SHP77 treated with DMSO at 0.1 percent for 48 hours (cell line): ENCODE data around the gene EXTL1.

Source experiments
- DNase-seq: peaks from one replicate; lab custom pipeline; 2025; lab: John Stamatoyannopoulos, UW

Gene EXTL1

DNA sequence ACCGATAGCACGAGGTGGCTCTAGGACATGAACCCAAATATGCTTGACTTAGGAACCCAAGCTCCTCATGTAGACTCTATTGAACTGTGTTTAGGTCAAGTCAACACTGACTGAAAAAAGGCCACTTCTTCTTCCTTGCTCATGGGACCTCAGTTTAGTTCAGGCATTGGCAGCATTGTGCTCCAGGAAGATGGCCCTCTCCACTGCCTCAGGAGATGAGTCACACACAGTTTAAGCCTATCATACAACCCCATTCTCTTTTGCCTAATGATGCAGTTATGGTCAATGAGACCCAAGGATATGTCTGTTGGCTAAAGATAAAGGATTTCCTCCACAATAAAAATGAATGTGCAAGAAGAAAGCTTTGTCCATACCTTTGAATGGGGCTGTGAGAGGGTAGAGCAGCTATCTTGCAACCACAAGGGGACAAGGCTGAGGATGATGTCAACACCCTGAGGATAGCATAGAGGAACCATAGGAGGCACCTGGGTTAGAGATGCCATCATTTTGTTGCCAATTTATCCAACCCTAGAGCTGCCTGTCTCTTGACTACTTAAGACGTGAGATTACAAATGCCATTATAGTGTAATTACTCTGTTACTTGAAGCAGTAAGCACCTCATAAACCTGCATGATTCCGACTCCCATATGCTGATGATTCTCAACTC lies 48.9 kb downstream of the EXTL1 start:
- no peak for DNase-seq

DNA sequence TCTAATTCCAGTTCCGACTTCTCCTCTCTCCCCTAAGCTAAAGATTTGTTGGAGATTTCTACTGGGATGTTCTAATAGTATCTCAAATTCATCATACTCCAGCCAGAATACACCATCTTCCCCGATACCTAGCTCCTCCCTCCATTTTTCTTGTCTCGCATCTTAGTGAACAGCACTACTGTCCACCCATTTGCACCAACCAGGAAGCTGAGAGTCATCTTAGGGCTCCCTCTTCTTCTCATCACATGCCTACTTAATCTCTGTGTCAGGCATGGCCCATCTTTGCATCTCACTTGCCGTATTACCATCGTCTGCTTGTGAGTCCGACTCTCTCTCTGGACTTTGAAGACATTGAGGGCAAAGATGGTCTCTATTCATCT lies 49.4 kb downstream of the EXTL1 start:
- DNase-seq, result no peak

DNA sequence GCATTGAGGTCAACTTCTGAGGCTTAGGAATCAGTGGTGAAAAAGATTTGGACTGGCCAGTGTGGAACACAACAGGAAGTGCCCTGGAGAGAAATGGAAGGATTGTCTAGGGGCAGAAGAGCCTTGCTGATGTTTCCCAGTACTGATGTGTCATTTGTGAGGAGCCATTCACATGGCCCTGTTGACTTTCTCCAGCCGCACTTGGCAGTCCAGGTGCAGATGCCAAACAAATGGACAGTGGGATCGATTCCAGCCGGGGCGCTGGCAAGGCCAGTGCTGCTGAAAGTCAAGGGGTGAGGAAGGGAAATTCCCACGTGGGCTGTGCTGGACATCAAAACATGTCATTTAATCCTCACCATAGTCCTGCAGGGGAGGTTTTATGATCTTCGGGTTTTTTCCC lies 50.7 kb downstream of the EXTL1 start:
- DNase-seq, result no peak

DNA sequence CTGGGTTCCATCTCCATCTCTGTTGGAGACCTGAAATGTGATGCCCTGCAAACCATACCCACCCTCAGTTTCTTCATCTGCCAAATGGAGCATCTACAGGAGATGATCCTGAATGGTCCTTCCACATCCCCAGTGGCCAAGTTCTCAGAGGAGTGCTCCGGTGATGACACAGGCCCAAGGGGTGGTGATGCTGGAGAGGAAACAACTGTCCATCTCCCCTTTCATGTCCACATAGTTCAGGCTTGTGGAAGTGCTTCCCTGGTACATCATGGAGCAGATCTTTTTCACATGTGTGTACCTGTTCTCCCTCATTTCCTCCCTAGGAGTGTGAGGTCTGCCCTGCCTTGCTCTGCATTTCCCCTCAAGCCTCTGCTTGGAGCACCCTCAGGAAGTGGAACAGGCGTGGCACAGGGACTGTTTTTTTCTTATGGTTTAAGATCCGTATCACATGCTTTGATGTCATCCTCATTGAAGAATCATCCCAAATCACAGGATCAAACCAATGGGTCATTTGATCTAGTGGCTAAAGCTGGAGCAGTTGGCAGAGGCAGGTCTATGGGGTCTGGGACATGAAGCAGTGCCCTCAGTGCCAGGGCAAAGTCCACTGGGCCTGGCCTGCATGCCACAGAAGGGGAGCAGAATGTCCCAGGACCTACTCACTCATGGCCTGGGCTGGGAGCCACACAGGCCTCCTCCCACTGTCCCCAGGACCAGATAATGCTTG lies 54.0 kb downstream of the EXTL1 start:
- no peak for DNase-seq

DNA sequence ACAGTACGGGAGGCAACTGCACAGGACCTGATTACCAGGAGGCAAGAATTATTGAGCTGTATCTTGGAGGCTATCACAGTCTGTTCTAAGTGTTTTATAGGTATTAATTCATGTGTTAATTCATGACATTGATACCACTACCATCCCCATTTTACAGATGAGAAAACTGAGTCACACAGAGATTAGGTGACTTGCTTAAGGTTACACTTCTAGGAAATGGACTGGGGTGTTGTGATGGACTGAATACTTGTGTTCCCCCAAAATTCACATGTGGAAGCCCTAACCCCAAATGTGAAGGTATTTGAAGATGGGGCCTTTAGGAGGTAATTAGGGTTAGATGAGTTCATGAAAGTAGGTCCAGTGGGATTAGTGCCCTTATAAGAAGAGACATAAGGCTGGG lies 55.9 kb downstream of the EXTL1 start:
- no peak for DNase-seq

DNA sequence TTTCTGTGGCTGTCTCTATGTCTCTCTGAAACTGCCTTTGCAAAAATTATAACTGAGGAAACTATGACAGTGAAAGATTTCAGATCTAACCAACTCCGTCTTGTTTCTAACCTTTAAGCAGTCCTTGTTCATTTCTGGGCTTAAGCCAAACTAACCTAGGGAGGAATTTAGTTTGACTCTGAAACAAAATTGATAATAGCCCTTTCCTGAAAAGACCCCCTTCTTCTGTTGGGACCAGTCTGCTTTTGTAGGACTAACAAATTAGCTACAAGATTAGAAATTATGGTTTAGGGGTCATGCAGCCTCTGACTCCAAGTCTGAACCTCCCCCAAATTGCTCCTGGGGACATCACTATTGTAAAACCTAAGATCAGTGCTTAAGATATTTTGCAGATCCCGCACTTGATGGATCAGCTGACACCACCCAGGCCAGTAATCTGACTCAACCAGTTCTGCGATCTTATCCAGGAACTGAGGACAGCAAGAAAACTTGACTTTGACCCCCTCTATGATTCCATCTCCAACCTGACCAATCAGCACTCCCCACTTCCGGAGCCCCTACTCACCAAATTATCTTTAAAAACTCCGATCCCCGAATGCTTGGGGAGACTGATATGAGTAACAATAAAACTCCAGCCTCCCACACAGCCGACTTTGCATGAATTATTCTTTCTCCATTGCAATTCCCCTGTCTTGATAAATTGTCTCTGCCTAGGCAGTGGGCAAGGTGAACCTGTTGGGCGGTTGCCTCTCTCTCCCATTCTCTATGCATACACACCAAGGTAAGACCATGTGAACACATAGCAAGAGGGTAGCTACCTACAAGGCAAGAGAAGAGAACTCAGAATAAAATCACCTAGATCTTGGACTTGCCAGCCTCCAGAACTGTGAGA lies 57.0 kb downstream of the EXTL1 start:
- DNase-seq, result no peak

DNA sequence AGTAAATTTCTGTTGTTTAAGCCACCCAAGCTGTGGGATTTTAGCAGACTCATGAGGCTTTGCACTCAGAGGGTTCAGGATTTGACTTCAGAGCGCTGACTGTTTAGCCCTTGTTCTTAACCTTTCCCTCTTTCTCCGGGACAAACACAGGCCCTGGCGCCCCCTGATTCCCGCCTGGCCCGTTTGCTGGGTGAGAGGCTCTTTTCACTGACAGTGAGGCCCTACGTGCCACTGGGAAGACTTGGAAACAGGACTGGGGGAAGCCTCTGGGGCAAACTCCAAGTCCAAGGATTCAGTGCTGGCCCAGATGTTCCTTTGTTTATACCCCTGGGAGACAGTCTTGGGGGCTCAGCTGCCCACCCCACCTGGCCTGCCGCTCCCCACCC lies 57.6 kb downstream of the EXTL1 start:
- DNase-seq, result no peak

DNA sequence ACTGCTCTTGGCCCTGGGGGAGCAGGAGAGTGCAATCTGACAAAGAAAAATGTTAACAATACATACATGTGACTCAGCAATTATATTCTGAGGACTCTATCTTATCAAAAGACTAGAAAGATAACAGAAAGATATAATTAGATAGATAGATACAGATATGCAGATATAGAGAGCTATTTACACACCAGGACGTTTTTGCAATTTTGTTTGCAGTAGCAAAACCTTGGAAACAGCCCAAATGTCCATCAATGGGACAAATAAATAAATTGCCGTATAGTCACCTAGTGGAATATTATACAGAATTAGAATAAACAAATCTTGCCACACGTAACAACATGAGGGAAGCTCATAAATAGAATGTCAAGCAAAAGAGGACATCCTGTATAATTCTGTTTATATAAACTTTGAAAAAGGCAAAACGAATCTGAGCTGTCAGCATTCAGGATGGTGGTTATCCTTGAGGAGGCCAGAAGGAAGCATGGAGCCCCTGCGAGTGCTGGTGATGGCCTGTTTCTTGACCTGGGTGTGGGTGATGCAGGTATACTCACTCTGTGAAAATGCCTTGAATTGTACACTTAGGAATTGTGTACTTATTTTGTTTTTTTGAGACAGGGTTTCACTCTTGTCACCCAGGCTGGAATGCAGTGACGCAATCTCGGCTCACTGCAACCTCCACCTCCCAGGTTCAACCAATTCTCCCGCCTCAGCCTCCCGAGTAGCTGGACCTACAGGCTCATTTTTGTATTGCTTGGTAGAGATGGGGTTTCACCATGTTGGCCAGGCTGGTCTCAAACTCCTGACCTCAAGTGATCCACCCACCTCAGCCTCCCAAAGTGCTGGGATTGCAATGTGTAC lies 58.6 kb downstream of the EXTL1 start:
- no peak for DNase-seq

DNA sequence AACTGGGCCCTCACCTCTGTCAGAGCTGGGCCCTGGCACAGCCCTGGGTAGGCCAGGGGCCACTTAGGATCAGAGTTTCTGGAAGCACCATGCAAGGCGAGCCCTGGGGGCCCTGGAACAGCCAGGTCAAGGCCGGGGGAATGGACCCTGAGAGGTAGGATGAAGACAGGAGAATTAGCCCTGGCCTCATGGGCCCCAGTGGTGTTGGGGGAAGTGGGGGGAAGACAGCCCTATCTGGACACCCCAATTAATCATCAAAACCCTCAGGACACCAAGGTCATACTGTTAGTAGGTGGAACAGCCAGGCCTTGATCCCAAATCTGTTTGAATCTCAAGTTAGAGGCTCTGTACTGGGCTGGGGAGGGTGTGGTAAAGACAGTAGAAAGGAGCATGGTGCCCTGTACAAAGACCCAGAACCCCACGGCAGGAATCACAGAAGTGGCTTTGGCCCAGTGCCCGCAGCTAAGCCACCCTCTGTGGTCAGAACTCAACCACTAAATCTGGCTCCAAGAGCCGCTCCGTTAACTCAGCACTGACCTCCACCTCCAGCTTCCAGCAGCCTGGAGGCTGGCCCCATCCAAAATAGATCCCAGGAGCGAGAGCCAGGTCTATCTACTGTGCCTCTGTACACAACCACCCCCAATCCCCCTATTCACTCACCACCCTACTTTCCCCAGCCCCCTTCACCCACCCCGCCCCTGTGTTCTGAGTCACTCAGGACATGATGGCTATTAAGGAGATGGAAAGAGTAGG lies 59.9 kb downstream of the EXTL1 start:
- DNase-seq, result no peak

DNA sequence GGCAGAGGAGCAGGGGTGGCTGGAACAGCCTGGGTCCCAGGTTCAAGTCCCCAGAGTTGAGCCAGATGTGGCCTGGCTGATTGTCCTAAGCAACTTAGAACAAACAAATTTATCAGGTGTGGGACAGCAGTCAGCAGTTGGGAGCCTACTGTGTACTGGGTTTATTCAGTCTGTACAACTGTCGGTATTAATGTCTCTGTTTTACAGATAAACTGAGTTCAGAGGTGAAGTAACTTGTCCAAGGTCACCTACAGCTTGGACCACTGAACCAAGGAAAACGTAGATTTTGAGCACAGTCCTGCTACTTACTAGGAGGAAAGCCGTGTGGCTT lies 60.4 kb downstream of the EXTL1 start:
- DNase-seq, result no peak

DNA sequence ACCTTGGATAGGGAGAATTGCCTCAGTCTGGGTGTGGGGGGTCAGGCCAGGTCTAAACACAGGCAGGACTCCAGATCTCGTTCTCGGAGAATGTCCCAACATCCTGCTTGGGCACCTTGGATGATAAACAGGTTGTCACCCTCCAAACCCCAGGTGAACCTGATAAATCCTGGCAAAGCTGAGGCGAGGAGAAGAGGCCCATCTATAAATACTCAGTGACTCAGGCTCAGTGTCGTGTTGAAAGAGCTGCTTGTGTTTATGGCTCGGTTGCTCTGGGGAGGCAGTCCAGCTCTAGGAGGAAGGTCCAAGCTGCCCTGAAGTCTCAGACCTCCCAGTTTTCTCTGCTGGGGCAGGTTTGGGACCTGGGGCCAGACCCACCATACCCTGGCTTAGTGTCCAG lies 61.6 kb downstream of the EXTL1 start:
- DNase-seq, result no peak

DNA sequence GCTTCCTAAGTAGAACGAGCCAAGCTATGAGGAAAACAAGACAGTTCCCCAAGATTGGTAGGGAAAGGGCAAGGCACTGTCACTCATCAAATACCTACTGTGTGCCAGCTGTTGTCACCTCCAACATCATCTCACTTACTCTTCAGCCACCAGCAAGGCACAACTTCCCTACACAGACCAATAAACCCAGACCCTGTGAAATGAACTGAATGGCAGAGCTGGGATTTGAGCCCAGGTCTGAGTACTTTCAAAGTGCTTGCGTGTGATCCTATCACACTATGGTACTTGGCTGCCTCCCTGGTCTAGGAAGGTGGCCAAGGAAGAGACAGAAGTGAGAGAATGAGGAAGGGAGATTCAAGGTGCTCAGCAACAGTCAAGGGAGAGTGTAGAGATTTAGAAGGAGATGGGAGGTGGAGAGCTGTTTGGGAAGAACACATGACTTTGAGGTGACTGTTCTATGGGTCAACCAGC lies 62.6 kb downstream of the EXTL1 start:
- no peak for DNase-seq

DNA sequence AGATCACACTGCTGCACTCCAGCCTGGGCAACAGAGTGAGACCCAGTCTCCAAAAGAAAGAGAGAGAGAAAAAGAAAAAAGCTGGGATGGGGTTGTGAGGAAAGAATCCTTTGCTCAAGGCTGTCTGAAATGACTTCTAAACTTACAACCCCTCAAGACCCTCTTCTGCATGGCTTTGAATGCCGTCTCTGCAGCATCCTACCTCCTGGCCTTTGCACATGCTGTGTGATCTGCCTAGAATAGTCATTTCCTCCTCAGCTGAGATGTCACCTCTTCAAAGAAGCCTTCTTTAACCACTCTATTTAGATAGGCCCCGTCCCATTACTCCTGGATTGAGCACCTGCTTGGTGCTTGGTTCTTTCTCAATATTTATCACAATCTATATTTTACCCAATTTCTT lies 63.3 kb downstream of the EXTL1 start:
- no peak for DNase-seq
